ENCODE results near the gene ELMO2.

DNA sequence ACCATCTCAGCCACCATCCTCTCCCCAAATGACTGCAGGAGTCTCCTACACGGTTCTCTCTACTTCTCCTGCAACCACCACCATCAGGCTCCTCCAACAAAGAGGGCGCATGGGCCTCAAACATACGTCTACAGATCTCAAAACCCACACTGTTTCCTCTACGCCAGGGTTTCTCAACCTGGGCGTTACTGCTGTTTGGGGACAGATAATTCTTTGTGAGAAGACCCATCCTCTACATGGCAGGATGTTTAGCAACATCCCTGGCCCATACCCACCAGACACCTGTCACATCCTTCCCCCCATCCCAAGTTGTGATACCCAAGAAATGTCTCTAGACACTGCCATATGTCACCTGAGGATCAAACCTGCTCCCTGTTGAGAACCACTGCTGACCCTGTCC, 45.0 kb downstream of the ELMO2 start:
- TF ChIP-seq CTCF (IDR thresholded peaks at IDR 0.05) (no peak), EZH2 (IDR thresholded peaks at IDR 0.05; ENCODE audit: borderline replicate concordance, insufficient read depth, low read depth, low read length, poor library complexity, severe bottlenecking) (no peak)
